Measurements from ENCODE around the gene HDAC7.

GRCh38 chr12:47811072-47811396 lies 8.7 kb downstream of the HDAC7 start:
- TF ChIP-seq, protein P1, sequence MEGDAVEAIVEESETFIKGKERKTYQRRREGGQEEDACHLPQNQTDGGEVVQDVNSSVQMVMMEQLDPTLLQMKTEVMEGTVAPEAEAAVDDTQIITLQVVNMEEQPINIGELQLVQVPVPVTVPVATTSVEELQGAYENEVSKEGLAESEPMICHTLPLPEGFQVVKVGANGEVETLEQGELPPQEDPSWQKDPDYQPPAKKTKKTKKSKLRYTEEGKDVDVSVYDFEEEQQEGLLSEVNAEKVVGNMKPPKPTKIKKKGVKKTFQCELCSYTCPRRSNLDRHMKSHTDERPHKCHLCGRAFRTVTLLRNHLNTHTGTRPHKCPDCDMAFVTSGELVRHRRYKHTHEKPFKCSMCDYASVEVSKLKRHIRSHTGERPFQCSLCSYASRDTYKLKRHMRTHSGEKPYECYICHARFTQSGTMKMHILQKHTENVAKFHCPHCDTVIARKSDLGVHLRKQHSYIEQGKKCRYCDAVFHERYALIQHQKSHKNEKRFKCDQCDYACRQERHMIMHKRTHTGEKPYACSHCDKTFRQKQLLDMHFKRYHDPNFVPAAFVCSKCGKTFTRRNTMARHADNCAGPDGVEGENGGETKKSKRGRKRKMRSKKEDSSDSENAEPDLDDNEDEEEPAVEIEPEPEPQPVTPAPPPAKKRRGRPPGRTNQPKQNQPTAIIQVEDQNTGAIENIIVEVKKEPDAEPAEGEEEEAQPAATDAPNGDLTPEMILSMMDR (IDR thresholded peaks at IDR 0.05) = no peak
- no peak for TF ChIP-seq ZFX (IDR thresholded peaks at IDR 0.05; ENCODE audit: borderline replicate concordance)
